Neural cell (in vitro differentiated cells): ENCODE measurements around the gene TMIGD1. TPM values are rescaled to one million over a fixed set of nuclear protein-coding genes. Genes with fewer than 3 reads are reported as not detected.

Experiments used
- H2AFZ ChIP-seq: fragments of 200-600, 300-800 bp; sonication (generic), shearing (Covaris generic); 2 replicates; pipeline ENCODE4 v1.6.0; 2014; ENCODE audit warnings: low read depth, mild to moderate bottlenecking, antibody characterized with exemption, low read length, moderate library complexity
- H3F3A ChIP-seq: fragments of 200-600 bp; shearing (Covaris generic); 2 replicates; pipeline ENCODE4 v1.6.1; 2016; ENCODE audit warnings: mild to moderate bottlenecking, moderate library complexity, mixed read lengths, antibody characterized with exemption, low read length; ENCODE audit not compliant: insufficient read depth, poor library complexity, severe bottlenecking
- H3K27ac ChIP-seq: fragments of 200-600, 300-800 bp; sonication (generic), shearing (Covaris generic); 2 replicates; pipeline ENCODE4 v1.5.1; 2014; ENCODE audit warnings: mild to moderate bottlenecking, low read length, moderate library complexity
- H3K27me3 ChIP-seq: fragments of 300-800, 200-600 bp; sonication (generic), shearing (Covaris generic); 2 replicates; pipeline ENCODE4 v1.6.0; 2014; ENCODE audit warnings: mild to moderate bottlenecking, low read depth, low read length, moderate library complexity; ENCODE audit not compliant: insufficient read depth
- H3K36me3 ChIP-seq: fragments of 300-800, 200-600 bp; sonication (generic), shearing (Covaris generic); 2 replicates; pipeline ENCODE4 v1.5.1; 2014; ENCODE audit warnings: mild to moderate bottlenecking, antibody characterized with exemption, low read length, moderate library complexity; ENCODE audit not compliant: insufficient read depth
- H3K4me2 ChIP-seq: fragments of 300-800, 200-600 bp; sonication (generic), shearing (Covaris generic); 2 replicates; pipeline ENCODE4 v1.6.0; 2014; ENCODE audit warnings: mild to moderate bottlenecking, low read length
- H3K4me3 ChIP-seq: fragments of 300-800, 200-600 bp; sonication (generic), shearing (Covaris generic); 2 replicates; pipeline ENCODE4 v1.5.1; 2014; ENCODE audit warnings: mild to moderate bottlenecking, low read length, moderate library complexity
- H3K79me2 ChIP-seq: fragments of 200-600 bp; shearing (Covaris generic); replicated peaks from 2 replicates; pipeline ENCODE4 v1.6.0; 2014; ENCODE audit warnings: mild to moderate bottlenecking, low read length, moderate library complexity; ENCODE audit not compliant: insufficient read depth
- H3K9ac ChIP-seq: fragments of 300-800, 200-600 bp; sonication (generic), shearing (Covaris generic); 2 replicates; pipeline ENCODE4 v1.6.1; 2016; ENCODE audit warnings: mild to moderate bottlenecking, low read length, mixed read lengths
- H3K9me2 ChIP-seq: fragments of 200-600 bp; shearing (Covaris generic); 2 replicates; pipeline ENCODE4 v1.6.1; 2016; ENCODE audit warnings: mild to moderate bottlenecking, low read length, mixed read lengths; ENCODE audit not compliant: insufficient read depth
- H3K9me3 ChIP-seq: fragments of 200-600, 300-800 bp; sonication (generic), shearing (Covaris generic); 2 replicates; pipeline ENCODE4 v1.6.1; 2016; ENCODE audit warnings: mild to moderate bottlenecking, mixed run types, low read length, moderate library complexity, mixed read lengths
- H4K20me1 ChIP-seq: fragments of 200-600 bp; shearing (Covaris generic); 2 replicates; pipeline ENCODE4 v1.6.1; 2016; ENCODE audit warnings: mild to moderate bottlenecking, mixed run types; ENCODE audit not compliant: insufficient read depth
- EP300 ChIP-seq: fragments of 450-650 bp; conservative IDR thresholded peaks from 2 replicates; pipeline ENCODE4 v1.6.1; 2014; ENCODE audit warnings: antibody characterized with exemption, mild to moderate bottlenecking, moderate library complexity; ENCODE audit not compliant: poor library complexity, severe bottlenecking
- EZH2 ChIP-seq: fragments of 200-600, 300-800 bp; shearing (Covaris generic), sonication (generic); IDR thresholded peaks from 2 replicates; pipeline ENCODE4 v1.6.1; 2014; ENCODE audit warnings: antibody characterized with exemption, low read length, borderline replicate concordance, mild to moderate bottlenecking; ENCODE audit not compliant: insufficient read depth, poor library complexity, severe bottlenecking
- MXI1 ChIP-seq: fragments of 450-650 bp; conservative IDR thresholded peaks from 2 replicates; pipeline ENCODE4 v1.6.1; 2014; ENCODE audit warnings: antibody characterized with exemption, mild to moderate bottlenecking; ENCODE audit not compliant: poor library complexity, severe bottlenecking
- POLR2AphosphoS5 ChIP-seq: IDR thresholded peaks from 2 replicates; pipeline ENCODE4 v1.6.1; 2012
- RAD21 ChIP-seq: fragments of 450-650 bp; conservative IDR thresholded peaks from 2 replicates; pipeline ENCODE4 v1.6.1; 2014; ENCODE audit warnings: antibody characterized with exemption, mild to moderate bottlenecking, moderate library complexity
- SMC3 ChIP-seq: fragments of 450-650 bp; conservative IDR thresholded peaks from 2 replicates; pipeline ENCODE4 v1.6.1; 2014; ENCODE audit warnings: antibody characterized with exemption, mild to moderate bottlenecking, moderate library complexity; ENCODE audit not compliant: poor library complexity
- TAF1 ChIP-seq: IDR thresholded peaks from 2 replicates; pipeline ENCODE4 v1.6.1; 2012; ENCODE audit warnings: low read depth
- polyA plus RNA-seq: library from polyadenylated mRNA; depleted of rRNA; stranded (reverse); fragments of >200 nt; gene quantifications from 2 replicates; pipeline ENCODE4 v1.2.3, GENCODE V29; 2014
- TF ChIP-seq, protein P1 (sequence below): IDR thresholded peaks from 2 replicates; pipeline ENCODE4 v1.6.1; 2012; ENCODE audit warnings: borderline replicate concordance
- TF ChIP-seq, protein P2 (sequence below): fragments of 450-650 bp; IDR thresholded peaks from 2 replicates; pipeline ENCODE4 v1.5.1; 2014; ENCODE audit warnings: antibody characterized with exemption, mild to moderate bottlenecking, moderate library complexity; ENCODE audit not compliant: poor library complexity, severe bottlenecking

Gene TMIGD1
- polyA plus RNA-seq, 1 donor from 2014 or later: not detected

DNA sequence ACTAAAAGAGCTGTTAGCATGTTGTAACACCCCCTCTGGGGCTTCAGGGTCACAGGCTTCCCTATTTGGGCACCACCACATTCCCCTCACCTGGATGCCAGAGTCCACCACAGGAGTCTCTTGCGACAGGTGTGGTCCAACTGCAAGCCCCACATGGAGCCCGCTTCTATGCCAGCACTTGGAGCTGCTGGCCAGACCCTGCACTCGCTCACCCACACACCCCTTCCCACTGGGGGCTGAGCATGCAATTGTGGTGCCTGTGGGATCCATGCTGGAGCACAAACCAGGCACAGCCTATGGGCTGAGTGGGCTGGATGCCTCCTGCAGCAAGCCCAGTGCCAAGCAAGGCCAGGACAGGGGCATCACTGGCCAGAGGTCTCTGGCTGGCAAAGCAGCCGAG is 36.1 kb downstream of the TMIGD1 start:
- no peak overlapping the region for H3K27ac ChIP-seq
- H2AFZ ChIP-seq: no peak overlapping the region
- no peaks in the 10 kb centered on the region for H3K79me2 ChIP-seq
- TF ChIP-seq POLR2AphosphoS5 (no peak), EZH2 (no peak), RAD21 (no peak)
- TF ChIP-seq, protein P1, sequence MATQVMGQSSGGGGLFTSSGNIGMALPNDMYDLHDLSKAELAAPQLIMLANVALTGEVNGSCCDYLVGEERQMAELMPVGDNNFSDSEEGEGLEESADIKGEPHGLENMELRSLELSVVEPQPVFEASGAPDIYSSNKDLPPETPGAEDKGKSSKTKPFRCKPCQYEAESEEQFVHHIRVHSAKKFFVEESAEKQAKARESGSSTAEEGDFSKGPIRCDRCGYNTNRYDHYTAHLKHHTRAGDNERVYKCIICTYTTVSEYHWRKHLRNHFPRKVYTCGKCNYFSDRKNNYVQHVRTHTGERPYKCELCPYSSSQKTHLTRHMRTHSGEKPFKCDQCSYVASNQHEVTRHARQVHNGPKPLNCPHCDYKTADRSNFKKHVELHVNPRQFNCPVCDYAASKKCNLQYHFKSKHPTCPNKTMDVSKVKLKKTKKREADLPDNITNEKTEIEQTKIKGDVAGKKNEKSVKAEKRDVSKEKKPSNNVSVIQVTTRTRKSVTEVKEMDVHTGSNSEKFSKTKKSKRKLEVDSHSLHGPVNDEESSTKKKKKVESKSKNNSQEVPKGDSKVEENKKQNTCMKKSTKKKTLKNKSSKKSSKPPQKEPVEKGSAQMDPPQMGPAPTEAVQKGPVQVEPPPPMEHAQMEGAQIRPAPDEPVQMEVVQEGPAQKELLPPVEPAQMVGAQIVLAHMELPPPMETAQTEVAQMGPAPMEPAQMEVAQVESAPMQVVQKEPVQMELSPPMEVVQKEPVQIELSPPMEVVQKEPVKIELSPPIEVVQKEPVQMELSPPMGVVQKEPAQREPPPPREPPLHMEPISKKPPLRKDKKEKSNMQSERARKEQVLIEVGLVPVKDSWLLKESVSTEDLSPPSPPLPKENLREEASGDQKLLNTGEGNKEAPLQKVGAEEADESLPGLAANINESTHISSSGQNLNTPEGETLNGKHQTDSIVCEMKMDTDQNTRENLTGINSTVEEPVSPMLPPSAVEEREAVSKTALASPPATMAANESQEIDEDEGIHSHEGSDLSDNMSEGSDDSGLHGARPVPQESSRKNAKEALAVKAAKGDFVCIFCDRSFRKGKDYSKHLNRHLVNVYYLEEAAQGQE: no peak
- TF ChIP-seq, protein P2, sequence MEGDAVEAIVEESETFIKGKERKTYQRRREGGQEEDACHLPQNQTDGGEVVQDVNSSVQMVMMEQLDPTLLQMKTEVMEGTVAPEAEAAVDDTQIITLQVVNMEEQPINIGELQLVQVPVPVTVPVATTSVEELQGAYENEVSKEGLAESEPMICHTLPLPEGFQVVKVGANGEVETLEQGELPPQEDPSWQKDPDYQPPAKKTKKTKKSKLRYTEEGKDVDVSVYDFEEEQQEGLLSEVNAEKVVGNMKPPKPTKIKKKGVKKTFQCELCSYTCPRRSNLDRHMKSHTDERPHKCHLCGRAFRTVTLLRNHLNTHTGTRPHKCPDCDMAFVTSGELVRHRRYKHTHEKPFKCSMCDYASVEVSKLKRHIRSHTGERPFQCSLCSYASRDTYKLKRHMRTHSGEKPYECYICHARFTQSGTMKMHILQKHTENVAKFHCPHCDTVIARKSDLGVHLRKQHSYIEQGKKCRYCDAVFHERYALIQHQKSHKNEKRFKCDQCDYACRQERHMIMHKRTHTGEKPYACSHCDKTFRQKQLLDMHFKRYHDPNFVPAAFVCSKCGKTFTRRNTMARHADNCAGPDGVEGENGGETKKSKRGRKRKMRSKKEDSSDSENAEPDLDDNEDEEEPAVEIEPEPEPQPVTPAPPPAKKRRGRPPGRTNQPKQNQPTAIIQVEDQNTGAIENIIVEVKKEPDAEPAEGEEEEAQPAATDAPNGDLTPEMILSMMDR: no peak
- H3F3A ChIP-seq: no peaks in the 10 kb centered on the region
- H3K4me3 ChIP-seq: no peak overlapping the region
- no peaks in the 10 kb centered on the region for H3K9me2 ChIP-seq
- H3K36me3 ChIP-seq: no peaks in the 10 kb centered on the region
- no peaks in the 10 kb centered on the region for H4K20me1 ChIP-seq
- H3K4me2 ChIP-seq: no peak overlapping the region
- peaks cover 11% of the 10 kb centered on the region for H3K27me3 ChIP-seq
- H3K9me3 ChIP-seq: no peaks in the 10 kb centered on the region
- no peak overlapping the region for H3K9ac ChIP-seq

DNA sequence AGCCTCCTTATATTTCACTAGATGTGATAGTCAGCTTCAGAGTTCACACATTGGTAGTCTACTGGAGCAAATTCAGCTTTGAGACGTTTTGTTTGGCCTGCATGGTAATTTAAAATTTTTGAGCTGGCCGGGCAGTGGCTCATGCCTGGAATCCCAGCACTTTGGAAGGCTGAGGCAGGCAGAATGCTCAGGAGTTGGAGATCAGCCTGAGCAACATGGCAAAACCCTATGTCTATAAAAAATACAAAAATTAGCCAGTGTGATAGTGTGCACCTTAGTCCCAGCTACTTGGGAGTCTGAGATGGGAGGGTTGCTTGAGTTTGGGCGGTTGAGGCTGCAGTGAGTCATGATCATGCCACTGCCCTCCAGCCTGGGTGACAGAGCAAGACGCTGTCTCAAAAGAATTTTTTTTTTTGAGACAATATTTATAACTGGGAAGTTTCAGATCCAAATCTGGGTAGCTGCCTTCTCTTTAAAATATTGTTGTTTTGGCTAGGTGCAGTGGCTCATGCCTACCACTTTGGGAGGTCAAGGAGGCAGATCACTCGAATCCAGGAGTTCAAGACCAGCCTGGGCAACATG is 37.3 kb downstream of the TMIGD1 start:
- TF ChIP-seq MXI1 (no peak), EZH2 (no peak), SMC3 (no peak), POLR2AphosphoS5 (no peak), TAF1 (no peak), RAD21 (no peak), EP300 (no peak)
- TF ChIP-seq, protein P1: no peak
- TF ChIP-seq, protein P2: no peak
- Histone ChIP-seq H4K20me1 (no peaks in the 10 kb centered on the region), H3K36me3 (no peaks in the 10 kb centered on the region), H2AFZ (no peak overlapping the region), H3K4me3 (no peak overlapping the region), H3K9me3 (no peaks in the 10 kb centered on the region), H3K79me2 (no peaks in the 10 kb centered on the region), H3K9ac (no peak overlapping the region), H3F3A (no peaks in the 10 kb centered on the region), H3K9me2 (no peaks in the 10 kb centered on the region), H3K27ac (no peak overlapping the region), H3K4me2 (no peak overlapping the region), H3K27me3 (peaks cover 16% of the 10 kb centered on the region)
